Esophagus squamous epithelium (tissue), 4 donors: ENCODE results near the gene FILIP1.

ENCODE experiments used
- CTCF ChIP-seq, 6 experiments: fragments of 450-650 bp in 4 of 6; fragments of 200-600 bp in 2 of 6; sonication (generic) in 2 of 6; IDR thresholded peaks; one replicate each; pipeline ENCODE4 v1.5.1; 2016 to 2019; ENCODE audit warnings: antibody characterized with exemption in 6 of 6, mild to moderate bottlenecking in 4 of 6, moderate library complexity in 4 of 6
- POLR2A ChIP-seq, 4 donors: fragments of 450-650 bp; IDR thresholded peaks; one replicate each; pipeline ENCODE4 v1.6.1; 2017; ENCODE audit warnings: antibody characterized with exemption in 4 of 4, mild to moderate bottlenecking in 4 of 4, moderate library complexity in 3 of 4

- TF ChIP-seq CTCF (IDR thresholded peaks at IDR 0.05) (no peak), POLR2A (IDR thresholded peaks at IDR 0.05) (no peak)
Measured at GRCh38 chr6:75306064-75306463, 187.5 kb downstream of the FILIP1 start.
